ENCODE data around the gene LRRC25. TPM values are rescaled to one million over a fixed set of nuclear protein-coding genes. Genes with fewer than 3 reads are reported as not detected.

The LRRC25 gene
- total RNA-seq, 2 donors from 2014 or later = 1.6 to 5.5 TPM

DNA sequence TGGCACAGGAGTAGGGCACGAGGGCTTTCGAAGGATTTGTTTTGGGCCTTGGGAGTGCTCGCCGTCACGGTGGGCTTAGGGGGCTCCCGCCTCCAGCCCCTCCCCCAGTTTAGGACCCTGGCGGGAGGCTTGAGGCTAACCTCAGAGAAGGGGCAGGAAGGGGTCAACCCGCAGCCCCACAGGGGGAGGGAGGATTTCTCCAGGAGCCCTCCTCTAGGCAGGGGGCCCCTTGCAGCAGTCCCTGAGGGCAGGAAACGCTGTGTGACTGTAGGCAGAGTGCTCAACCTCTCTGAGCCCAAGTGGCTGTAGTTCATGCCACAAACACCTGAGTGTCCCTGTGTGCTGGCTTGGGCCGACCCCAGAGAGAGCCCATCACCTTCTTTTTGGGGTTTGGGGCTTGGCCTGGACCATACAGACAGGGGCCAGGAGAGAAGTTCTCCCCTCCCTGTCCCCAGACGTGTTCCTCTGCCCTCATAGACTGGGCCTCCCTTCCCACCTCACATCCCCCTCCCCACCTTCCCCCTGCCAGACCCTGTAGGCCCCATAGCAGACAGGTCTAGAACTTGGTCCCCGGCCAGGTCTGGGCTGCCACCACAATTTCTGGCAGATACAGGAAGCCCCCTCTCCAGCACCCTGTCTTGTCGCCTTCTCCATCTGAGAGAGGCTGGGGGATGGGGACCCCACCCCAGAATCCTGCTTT, 32.4 kb upstream of the LRRC25 start:
- no peaks in the 10 kb centered on the region for H3K4me1 ChIP-seq (replicated peaks)
- TF ChIP-seq CTCF (IDR thresholded peaks at IDR 0.05) (no peak), POLR2AphosphoS5 (IDR thresholded peaks at IDR 0.05) (no peak), POLR2A (IDR thresholded peaks at IDR 0.05) (no peak)
- WGBS = 48% methylated on average over 13 of the region's 13 CpGs
- no peaks in the 10 kb centered on the region for H3K27me3 ChIP-seq (replicated peaks; ENCODE audit: insufficient read depth)
- H3K9me3 ChIP-seq = no peaks in the 10 kb centered on the region
- no peak for DNase-seq (ENCODE audit: low spot score)
- peak overlapping the region in 1 of 2 donors; percentile 41 for H3K27ac ChIP-seq
- no peaks in the 10 kb centered on the region for H3K36me3 ChIP-seq
- H3K4me3 ChIP-seq = no peak overlapping the region
- intact Hi-C loops (cut with DNase I) = no loop called here

DNA sequence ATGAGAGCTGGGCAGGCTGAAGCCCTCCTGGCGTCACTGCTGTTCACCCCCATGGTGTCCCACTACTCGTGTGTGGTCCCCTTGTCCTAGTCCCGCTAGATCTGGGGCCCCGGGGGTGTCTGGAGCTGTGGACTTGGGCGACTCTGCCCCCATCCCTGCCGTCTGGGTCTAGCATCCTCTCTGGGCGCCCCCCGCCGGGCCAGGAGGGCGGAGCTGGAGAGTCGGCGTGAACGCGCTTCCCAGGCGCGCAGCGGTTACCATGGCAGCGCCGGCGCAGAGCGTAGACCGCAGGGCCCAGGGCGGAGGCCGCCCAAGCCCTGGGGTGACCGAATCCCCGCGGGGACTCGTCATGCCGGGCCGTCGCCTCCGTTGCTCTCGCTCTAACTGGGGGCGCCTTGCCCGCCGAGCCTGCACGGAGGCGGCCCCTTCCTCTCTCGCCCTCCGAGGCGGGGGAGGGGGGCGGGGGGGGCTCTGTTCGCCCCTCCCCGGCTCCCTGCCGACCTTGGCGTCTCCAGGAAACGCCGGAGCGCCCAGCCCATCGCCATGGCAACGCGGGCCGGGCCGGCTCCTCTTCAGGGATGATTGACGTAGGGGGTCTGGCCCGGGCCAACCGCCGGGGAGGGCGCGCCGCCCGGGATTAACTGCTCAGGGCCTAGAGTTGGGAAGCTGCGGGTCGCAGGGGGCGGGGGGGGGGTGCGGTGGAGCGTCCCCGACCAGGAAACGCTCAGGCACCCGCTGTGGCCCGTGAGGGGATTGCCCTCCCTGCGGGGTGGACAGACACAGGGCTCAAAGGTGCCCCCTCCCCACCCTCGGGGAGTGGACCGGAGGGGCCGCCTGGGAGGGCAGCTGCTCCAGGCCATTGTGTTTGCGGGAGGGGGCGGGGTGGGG, 31.6 kb upstream of the LRRC25 start:
- WGBS = 5% methylated on average over 64 of the region's 77 CpGs
- H3K27me3 ChIP-seq (replicated peaks; ENCODE audit: insufficient read depth) = no peaks in the 10 kb centered on the region
- intact Hi-C loops (cut with DNase I) = no loop called here
- no peaks in the 10 kb centered on the region for H3K9me3 ChIP-seq
- H3K27ac ChIP-seq = peak overlapping the region; percentile 41 to 74
- peak overlapping the region; percentile 30 to 35 for H3K4me3 ChIP-seq
- no peaks in the 10 kb centered on the region for H3K36me3 ChIP-seq
- no peak for TF ChIP-seq POLR2A (IDR thresholded peaks at IDR 0.05)
- peak in 1 of 4 experiments; percentile 6 for TF ChIP-seq CTCF (IDR thresholded peaks at IDR 0.05)
- no peak for DNase-seq (ENCODE audit: low spot score)
- no peaks in the 10 kb centered on the region for H3K4me1 ChIP-seq (replicated peaks)

DNA sequence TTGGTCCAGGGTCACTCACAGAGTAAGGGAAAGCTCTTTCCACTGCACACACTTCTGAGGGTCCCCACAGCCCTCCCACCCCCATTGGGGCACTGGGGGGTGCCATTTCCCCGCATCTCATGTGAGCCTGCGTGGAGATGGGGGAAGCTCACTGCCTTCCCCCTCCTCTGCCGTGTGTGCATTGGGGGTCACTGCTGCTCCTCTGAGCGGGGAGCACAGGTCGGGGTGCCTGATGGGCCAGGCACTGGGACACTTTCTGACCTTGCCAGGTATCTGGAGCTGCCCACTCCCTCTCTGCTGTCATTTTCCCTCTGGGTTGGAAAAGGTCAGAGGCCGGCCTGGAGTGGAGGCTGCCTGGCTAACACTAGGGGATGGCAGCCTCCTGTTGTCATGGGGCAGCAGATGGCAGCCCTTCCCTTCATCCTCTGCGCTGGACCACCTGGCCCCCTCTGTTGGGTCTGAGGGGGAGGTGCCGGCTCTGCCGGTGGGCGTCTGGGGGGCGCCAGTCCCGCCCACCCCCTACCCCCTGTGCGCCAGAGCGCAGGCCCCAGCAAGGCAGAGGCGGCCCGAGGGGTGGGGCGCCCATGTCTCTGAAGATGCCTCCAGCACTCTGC, 30.9 kb upstream of the LRRC25 start:
- H3K4me1 ChIP-seq (replicated peaks) = no peaks in the 10 kb centered on the region
- peak overlapping the region in 1 of 2 donors; percentile 41 for H3K27ac ChIP-seq
- no peak for TF ChIP-seq CTCF (IDR thresholded peaks at IDR 0.05)
- no peak for TF ChIP-seq POLR2AphosphoS5 (IDR thresholded peaks at IDR 0.05)
- no peaks in the 10 kb centered on the region for H3K36me3 ChIP-seq
- no peak overlapping the region for H3K4me3 ChIP-seq
- no peaks in the 10 kb centered on the region for H3K27me3 ChIP-seq (replicated peaks; ENCODE audit: insufficient read depth)
- DNase-seq (ENCODE audit: low spot score) = no peak
- 62% methylated on average over 11 of the region's 17 CpGs for WGBS
- intact Hi-C loops (cut with DNase I) = no loop called here
- no peaks in the 10 kb centered on the region for H3K9me3 ChIP-seq

GRCh38 chr19:18427743-18428113, 30.3 kb upstream of the LRRC25 start:
- H3K27me3 ChIP-seq (replicated peaks; ENCODE audit: insufficient read depth) = no peaks in the 10 kb centered on the region
- no peak for TF ChIP-seq POLR2AphosphoS5 (IDR thresholded peaks at IDR 0.05)
- no peak for TF ChIP-seq CTCF (IDR thresholded peaks at IDR 0.05)
- no peak for TF ChIP-seq POLR2A (IDR thresholded peaks at IDR 0.05)
- no peaks in the 10 kb centered on the region for H3K36me3 ChIP-seq
- no peaks in the 10 kb centered on the region for H3K9me3 ChIP-seq
- DNase-seq (ENCODE audit: low spot score) = no peak
- no peak overlapping the region for H3K27ac ChIP-seq
- no peaks in the 10 kb centered on the region for H3K4me1 ChIP-seq (replicated peaks)
- intact Hi-C loops (cut with DNase I) = no loop called here
- H3K4me3 ChIP-seq = no peak overlapping the region
- 85% methylated on average over 11 of the region's 12 CpGs for WGBS

All from prostate gland (tissue), 2 donors.